ENCODE measurements around the gene OR1F1. TPM values are rescaled to one million over a fixed set of nuclear protein-coding genes. Genes with fewer than 3 reads are reported as not detected.

The OR1F1 gene
- total and polyA plus RNA-seq, 2 donors (not counting 1 experiment from before 2014, with no cell fraction given): 0.23 TPM; not detected in 1

DNA sequence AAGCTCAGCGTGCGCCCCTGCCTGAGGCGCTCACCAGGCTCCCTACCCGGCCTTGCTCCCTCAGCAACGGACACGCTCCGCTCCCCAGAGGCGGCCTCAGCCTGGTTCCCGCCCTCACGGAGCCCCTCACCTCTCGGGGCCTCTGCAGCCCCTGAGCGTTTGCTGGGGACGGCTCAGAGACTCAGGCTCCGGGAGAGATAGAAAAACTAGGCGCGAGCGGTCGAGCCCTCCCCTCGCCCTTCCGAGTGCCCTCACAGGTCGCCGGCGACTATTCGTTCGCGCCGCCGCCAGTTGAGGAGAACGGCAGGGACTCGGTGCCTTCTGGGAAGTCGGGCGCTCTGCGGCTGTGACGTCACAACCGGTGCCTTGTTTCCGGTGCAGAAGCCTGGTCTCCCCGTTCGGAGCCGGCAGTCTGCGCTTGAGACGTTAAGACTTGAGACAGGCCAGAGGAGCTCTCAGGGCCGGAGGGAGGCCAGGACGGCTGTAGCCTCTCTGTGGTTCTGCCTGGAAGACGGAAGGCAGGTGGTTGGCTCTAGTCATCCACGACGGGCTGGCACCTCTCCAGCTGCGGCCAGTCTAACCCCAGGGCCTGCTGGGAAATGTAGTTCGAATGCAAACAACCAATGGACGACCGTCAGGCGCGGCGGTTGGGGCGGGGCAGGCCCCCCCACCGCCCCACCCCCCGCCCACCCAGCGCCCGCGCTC is 47.0 kb downstream of the OR1F1 start, which contains the start of gene ZNF200:
TSS of gene ZNF200 (minus strand) at position 302 of the 705 bp plus-strand sequence. CDS start 1,403 bp downstream, outside the sequence.
- peak within 1 kb of the TSS; percentile 99 for H3K27ac ChIP-seq (ENCODE audit: insufficient read depth, low read length)
- peak; percentile 96 for DNase-seq (ENCODE audit: low read depth in 2 of 2)
- TF ChIP-seq CTCF (conservative IDR thresholded peaks at IDR 0.05 in 1 of 2, IDR thresholded peaks at IDR 0.05 in 1 of 2; ENCODE audit: low read depth in 1 of 2, low read length in 2 of 2): no peak
- no peaks in the 10 kb centered on the region for H3K27me3 ChIP-seq (ENCODE audit: control insufficient read depth, insufficient read depth, low read length)
- no peaks in the 10 kb centered on the region for H4K20me1 ChIP-seq (ENCODE audit: control insufficient read depth, extremely low read depth, insufficient read depth, low read length)
- no peaks in the 10 kb centered on the region for H3K9me3 ChIP-seq (ENCODE audit: control insufficient read depth, insufficient read depth, low read depth, low read length)
- peak within 1 kb of the TSS; percentile 72 to 99 (median 88) for H3K4me3 ChIP-seq (replicated peaks in 1 of 4; ENCODE audit: control extremely low read depth in 1 of 4, insufficient read depth in 1 of 4, low read depth in 3 of 4, low read length in 4 of 4)
- peaks cover 13% of the 10 kb centered on the region for H3K79me2 ChIP-seq (ENCODE audit: control insufficient read depth, insufficient read depth, low read length)
- no peaks in the 10 kb centered on the region for H3K4me1 ChIP-seq (ENCODE audit: control insufficient read depth, extremely low read depth, insufficient read depth, low read length)
- peak within 1 kb of the TSS; percentile 93 for H3K9ac ChIP-seq (ENCODE audit: insufficient read depth, low read length)
- peaks cover 6% of the 10 kb centered on the region for H3K36me3 ChIP-seq (ENCODE audit: control insufficient read depth, insufficient read depth, low read length)
- H2AFZ ChIP-seq (ENCODE audit: low read length): peak within 1 kb of the TSS; percentile 100
- peak within 1 kb of the TSS; percentile 94 for H3K4me2 ChIP-seq (ENCODE audit: extremely low read depth, insufficient read depth, low read length)

DNA sequence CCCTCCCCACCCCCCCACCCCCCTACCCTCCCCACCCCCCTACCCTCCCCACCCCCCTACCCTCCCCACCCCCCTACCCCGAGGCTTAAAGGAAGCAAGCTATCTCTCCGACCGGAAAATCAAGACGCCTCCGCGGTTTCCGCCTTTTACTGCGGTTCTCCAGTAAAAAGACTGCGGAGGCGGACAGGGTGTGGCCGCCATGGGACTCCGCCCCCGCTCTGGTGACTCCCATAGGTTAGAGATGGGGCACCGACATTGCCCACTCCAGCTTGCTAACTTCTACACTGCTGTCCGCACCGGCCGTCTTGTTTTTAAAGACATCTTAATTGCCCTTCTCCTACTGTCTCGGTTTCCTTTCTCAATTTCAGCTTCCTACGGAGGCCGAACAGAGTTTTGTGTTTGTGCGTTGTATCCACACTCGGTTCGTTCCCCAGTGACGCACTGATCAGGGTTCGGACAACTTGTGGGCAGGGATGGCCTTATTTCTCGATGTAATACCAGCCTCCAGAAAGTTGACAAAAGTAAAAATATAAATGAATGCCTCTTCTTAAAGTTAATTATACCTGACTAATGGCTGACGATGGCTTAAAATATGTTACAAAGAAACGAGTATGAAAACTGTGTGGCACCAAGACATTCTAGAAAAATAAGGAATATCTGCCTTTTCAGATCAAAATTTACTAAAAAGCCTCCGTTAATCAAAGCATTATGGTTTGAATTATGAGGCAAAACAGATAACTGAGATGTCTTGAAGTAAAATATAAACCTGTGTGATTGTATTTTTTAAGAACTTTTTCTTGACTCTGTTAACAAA is 48.1 kb downstream of the OR1F1 start:
- DNase-seq (ENCODE audit: low read depth in 2 of 2): no peak
- TF ChIP-seq EZH2 (IDR thresholded peaks at IDR 0.05; ENCODE audit: low read length, missing control alignments) (no peak), CTCF (conservative IDR thresholded peaks at IDR 0.05 in 1 of 2, IDR thresholded peaks at IDR 0.05 in 1 of 2; ENCODE audit: low read depth in 1 of 2, low read length in 2 of 2) (no peak)
- no peak overlapping the region for H2AFZ ChIP-seq (ENCODE audit: low read length)

DNA sequence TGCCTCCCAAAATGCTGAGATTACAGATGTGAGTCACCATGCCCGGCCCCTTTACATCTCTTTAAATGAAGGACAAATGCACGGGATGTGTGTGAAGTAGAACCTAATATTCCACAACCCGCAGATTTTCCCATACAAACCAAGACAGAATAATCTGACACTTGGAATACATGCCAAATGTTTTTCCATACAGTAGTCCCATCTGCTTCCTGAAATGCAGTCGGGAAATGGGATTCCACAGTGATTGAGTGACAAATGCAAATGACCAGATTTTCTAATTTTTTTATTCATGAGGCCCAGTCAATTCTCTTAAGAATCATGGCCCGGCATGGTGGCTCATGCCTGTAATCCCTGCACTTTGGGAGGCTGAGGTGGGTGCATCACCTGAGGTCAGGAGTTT is 53.8 kb downstream of the OR1F1 start:
- DNase-seq (ENCODE audit: low read depth in 2 of 2): no peak
- H3K27me3 ChIP-seq (ENCODE audit: control insufficient read depth, insufficient read depth, low read length): no peaks in the 10 kb centered on the region
- H4K20me1 ChIP-seq (ENCODE audit: control insufficient read depth, extremely low read depth, insufficient read depth, low read length): no peaks in the 10 kb centered on the region
- no peak overlapping the region for H2AFZ ChIP-seq (ENCODE audit: low read length)
- no peak overlapping the region for H3K4me2 ChIP-seq (ENCODE audit: extremely low read depth, insufficient read depth, low read length)
- no peak overlapping the region for H3K4me3 ChIP-seq (replicated peaks in 1 of 4; ENCODE audit: control extremely low read depth in 1 of 4, insufficient read depth in 1 of 4, low read depth in 3 of 4, low read length in 4 of 4)
- no peaks in the 10 kb centered on the region for H3K4me1 ChIP-seq (ENCODE audit: control insufficient read depth, extremely low read depth, insufficient read depth, low read length)
- no peaks in the 10 kb centered on the region for H3K36me3 ChIP-seq (ENCODE audit: control insufficient read depth, insufficient read depth, low read length)
- no peak overlapping the region for H3K27ac ChIP-seq (ENCODE audit: insufficient read depth, low read length)
- TF ChIP-seq CTCF (conservative IDR thresholded peaks at IDR 0.05 in 1 of 2, IDR thresholded peaks at IDR 0.05 in 1 of 2; ENCODE audit: low read depth in 1 of 2, low read length in 2 of 2): no peak
- no peak for TF ChIP-seq EZH2 (IDR thresholded peaks at IDR 0.05; ENCODE audit: low read length, missing control alignments)
- H3K9ac ChIP-seq (ENCODE audit: insufficient read depth, low read length): no peak overlapping the region
- no peaks in the 10 kb centered on the region for H3K9me3 ChIP-seq (ENCODE audit: control insufficient read depth, insufficient read depth, low read depth, low read length)
- no peaks in the 10 kb centered on the region for H3K79me2 ChIP-seq (ENCODE audit: control insufficient read depth, insufficient read depth, low read length)

More for the DNA sequence above, 48.1 kb downstream of the OR1F1 start:
- Histone ChIP-seq H3K9me3 (ENCODE audit: control insufficient read depth, insufficient read depth, low read depth, low read length) (no peaks in the 10 kb centered on the region), H3K27me3 (ENCODE audit: control insufficient read depth, insufficient read depth, low read length) (no peaks in the 10 kb centered on the region), H3K79me2 (ENCODE audit: control insufficient read depth, insufficient read depth, low read length) (peaks cover 13% of the 10 kb centered on the region), H3K4me3 (replicated peaks in 1 of 4; ENCODE audit: control extremely low read depth in 1 of 4, insufficient read depth in 1 of 4, low read depth in 3 of 4, low read length in 4 of 4) (no peak overlapping the region), H3K27ac (ENCODE audit: insufficient read depth, low read length) (no peak overlapping the region), H3K4me2 (ENCODE audit: extremely low read depth, insufficient read depth, low read length) (no peak overlapping the region), H4K20me1 (ENCODE audit: control insufficient read depth, extremely low read depth, insufficient read depth, low read length) (no peaks in the 10 kb centered on the region), H3K36me3 (ENCODE audit: control insufficient read depth, insufficient read depth, low read length) (peaks cover 6% of the 10 kb centered on the region), H3K9ac (ENCODE audit: insufficient read depth, low read length) (no peak overlapping the region), H3K4me1 (ENCODE audit: control insufficient read depth, extremely low read depth, insufficient read depth, low read length) (no peaks in the 10 kb centered on the region)

All from fibroblast of lung (primary cell).